Gastrocnemius medialis (tissue), 4 donors: ENCODE data around the gene NGRN. TPM values are rescaled to one million over a fixed set of nuclear protein-coding genes. Genes with fewer than 3 reads are reported as not detected.
"Not testable (repeated sequence)": the region's sequence is repeated elsewhere in the genome, so short reads cannot be mapped to it uniquely, and the experiment has no call there.

Experiments used
- ATAC-seq, 2 donors: fragments of 150-250 bp; one replicate each; pipeline ENCODE4 v1.9.1; 2016
- DNase-seq, 2 donors: peaks; one replicate each; pipeline ENCODE4 v3.0.0-alpha.2; 2019
- H3K27ac ChIP-seq, 4 donors: fragments of 200-600 bp; sonication (generic); 1 replicate in 1 of 4; 2 replicates in 3 of 4; pipeline ENCODE4 v1.5.1; 2016 to 2018; ENCODE audit warnings: mild to moderate bottlenecking in 2 of 4, moderate library complexity in 1 of 4
- H3K27me3 ChIP-seq, 3 donors: fragments of 200-600 bp; sonication (generic) in 2 of 3; 1 replicate in 1 of 3; 2 replicates in 2 of 3; pipeline versions ENCODE4 v1.5.1 to v1.6.0; 2016 to 2019; ENCODE audit warnings: mild to moderate bottlenecking in 1 of 3, moderate library complexity in 1 of 3
- H3K36me3 ChIP-seq, 2 donors: fragments of 200-600 bp; sonication (generic) in 1 of 2; one replicate each; pipeline ENCODE4 v1.5.1; 2017 to 2018
- H3K4me1 ChIP-seq, 2 donors: fragments of 200-600 bp; sonication (generic) in 1 of 2; one replicate each; pipeline ENCODE4 v1.5.1; 2016 to 2017; ENCODE audit warnings: mild to moderate bottlenecking in 2 of 2
- H3K4me3 ChIP-seq, 4 donors: fragments of 200-600 bp; sonication (generic) in 3 of 4; 1 replicate in 1 of 4; 2 replicates in 3 of 4; pipeline ENCODE4 v1.5.1; 2016 to 2019; ENCODE audit warnings: mild to moderate bottlenecking in 2 of 4
- H3K9me3 ChIP-seq, 3 donors: fragments of 200-600 bp; sonication (generic) in 2 of 3; 1 replicate in 1 of 3; 2 replicates in 2 of 3; pipeline ENCODE4 v1.5.1; 2016 to 2019
- CTCF ChIP-seq, 5 experiments: fragments of 450-650 bp in 3 of 5; fragments of 200-600 bp in 2 of 5; sonication (generic) in 2 of 5; IDR thresholded peaks in 4 of 5; conservative IDR thresholded peaks in 1 of 5; 1 replicate in 4 of 5; 2 replicates in 1 of 5; pipeline ENCODE4 v1.5.1; 2016 to 2019; ENCODE audit warnings: antibody characterized with exemption in 5 of 5, mild to moderate bottlenecking in 3 of 5, moderate library complexity in 3 of 5
- POLR2A ChIP-seq, 2 donors: fragments of 450-650 bp; IDR thresholded peaks; one replicate each; pipeline ENCODE4 v1.6.1; 2017; ENCODE audit warnings: antibody characterized with exemption in 2 of 2, mild to moderate bottlenecking in 2 of 2, moderate library complexity in 2 of 2
- in situ Hi-C, 4 donors: fragments of 200-750 bp; cut with MboI; loops; one replicate each; pipeline versions ENCODE4 v1.15.0 to v1.8.0; 2017; ENCODE audit warnings: low sequenced_read_pairs in 4 of 4
- intact Hi-C: fragments of 100-400 bp; cut with DNase I; formaldehyde crosslinking; loops from one replicate; pipeline ENCODE4 v1.15.1; 2023; ENCODE audit warnings: low total_unique reads
- total RNA-seq, 4 donors: library from RNA; depleted of rRNA; stranded (reverse); fragments of >200 nt; gene quantifications; one replicate each; pipeline versions ENCODE4 v1.1.0 to v1.2.3, GENCODE V29; 2016

The NGRN gene
- total RNA-seq, 4 donors from 2014 or later, result 160 to 323 (median 274) TPM

- H3K9me3 ChIP-seq, result no peaks in the 10 kb centered on the region
- DNase-seq (peak; percentile 61 to 75), ATAC-seq (peak; percentile 89 to 91)
- H3K27me3 ChIP-seq, result no peaks in the 10 kb centered on the region
- in situ Hi-C loops, result no loop called here
- peaks cover 56 to 63% of the 10 kb centered on the region in 2 donors for H3K4me1 ChIP-seq
- peak overlapping the region; percentile 89 to 97 (median 92) for H3K27ac ChIP-seq
- intact Hi-C loops, result no loop called here
- peaks cover 0 to 51% of the 10 kb centered on the region in 2 donors for H3K36me3 ChIP-seq
- peak overlapping the region in 2 of 4 donors; percentile 4 to 5 for H3K4me3 ChIP-seq
- peak in 1 of 2 donors; percentile 49 for TF ChIP-seq POLR2A (IDR thresholded peaks at IDR 0.05)
- no peak for TF ChIP-seq CTCF (IDR thresholded peaks at IDR 0.05 in 4 of 5, conservative IDR thresholded peaks at IDR 0.05 in 1 of 5)
Measured at GRCh38 chr15:90270502-90271150, 5.2 kb downstream of the NGRN start.

DNA sequence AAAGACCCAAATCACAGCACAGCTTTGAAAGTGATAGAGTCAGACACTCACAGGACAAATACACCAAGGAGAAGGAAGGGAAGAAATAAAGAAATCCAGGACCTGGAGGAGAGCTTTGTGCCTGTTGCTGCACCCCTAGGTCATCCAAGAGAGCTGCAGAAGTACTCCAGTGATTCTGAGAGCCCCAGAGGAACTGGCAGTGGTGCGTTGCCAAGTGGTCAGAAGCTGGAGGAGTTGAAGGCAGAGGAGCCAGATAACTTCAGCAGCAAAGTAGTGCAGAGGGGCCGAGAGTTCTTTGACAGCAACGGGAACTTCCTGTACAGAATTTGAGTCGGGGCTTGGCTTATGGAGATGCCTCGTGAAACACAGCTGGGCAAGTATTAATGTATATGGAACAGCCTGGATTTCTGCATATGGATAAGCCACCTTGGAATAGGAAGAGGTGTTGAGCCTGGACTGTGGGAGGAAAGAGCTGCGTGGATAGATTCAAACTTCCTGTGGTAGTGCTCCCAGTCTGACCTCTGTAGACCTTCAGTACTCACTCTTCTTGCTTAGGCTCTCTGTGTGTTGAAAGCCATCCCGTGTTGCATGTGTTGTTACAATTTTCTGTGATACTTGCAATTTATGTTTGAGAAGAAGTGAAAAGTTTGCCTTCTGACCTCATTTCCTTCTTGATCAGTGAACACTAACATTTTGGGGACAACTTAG lies 6.1 kb downstream of the NGRN start:
- intact Hi-C loops, result no loop called here
- Histone ChIP-seq H3K4me3 (no peak overlapping the region), H3K36me3 (peaks cover 0 to 51% of the 10 kb centered on the region in 2 donors), H3K9me3 (no peaks in the 10 kb centered on the region), H3K4me1 (peaks cover 54 to 61% of the 10 kb centered on the region in 2 donors), H3K27ac (peak overlapping the region; percentile 89 to 97 (median 92)), H3K27me3 (no peaks in the 10 kb centered on the region)
- DNase-seq (peak in 1 of 2 donors; percentile 36), ATAC-seq (peak; percentile 8 to 19)
- in situ Hi-C loops, result no loop called here
- TF ChIP-seq POLR2A (IDR thresholded peaks at IDR 0.05) (no peak), CTCF (IDR thresholded peaks at IDR 0.05 in 4 of 5, conservative IDR thresholded peaks at IDR 0.05 in 1 of 5) (no peak)

- ATAC-seq, H3K4me3 ChIP-seq, in situ Hi-C loops, intact Hi-C loops, H3K27ac ChIP-seq, H3K27me3 ChIP-seq, H3K9me3 ChIP-seq, H3K4me1 ChIP-seq, DNase-seq: not testable (repeated sequence)
- H3K36me3 ChIP-seq, result peaks cover 0 to 10% of the 10 kb centered on the region in 2 donors
Measured at GRCh38 chr15:90278467-90278866, 13.0 kb downstream of the NGRN start.

DNA sequence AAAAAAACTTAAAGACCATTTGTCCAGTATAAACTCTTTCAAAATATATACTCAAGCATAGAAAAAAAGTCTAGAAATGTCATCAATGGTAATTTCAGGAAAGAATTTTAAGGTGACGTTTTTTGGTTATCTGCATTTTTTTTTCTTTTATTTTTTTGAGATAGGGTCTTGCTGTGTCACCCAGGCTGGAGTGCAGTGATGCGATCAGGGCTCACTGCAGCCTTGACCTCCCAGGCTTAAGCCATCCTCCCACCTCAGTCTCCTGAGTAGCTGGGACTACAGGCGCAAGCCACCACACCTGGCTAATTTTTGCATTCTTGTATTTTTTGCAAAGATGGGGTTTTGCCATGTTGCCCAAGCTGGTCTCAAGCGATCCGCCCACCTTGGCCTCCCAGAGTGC lies 15.3 kb downstream of the NGRN start:
- intact Hi-C loops, H3K4me1 ChIP-seq, H3K9me3 ChIP-seq, H3K4me3 ChIP-seq, H3K36me3 ChIP-seq, H3K27me3 ChIP-seq, in situ Hi-C loops, DNase-seq, ATAC-seq, H3K27ac ChIP-seq: not testable (repeated sequence)

GRCh38 chr15:90281637-90282036 lies 16.2 kb downstream of the NGRN start:
- H3K36me3 ChIP-seq, H3K4me1 ChIP-seq, intact Hi-C loops, in situ Hi-C loops, H3K27ac ChIP-seq, H3K4me3 ChIP-seq, H3K9me3 ChIP-seq, DNase-seq, ATAC-seq, H3K27me3 ChIP-seq: not testable (repeated sequence)

DNA sequence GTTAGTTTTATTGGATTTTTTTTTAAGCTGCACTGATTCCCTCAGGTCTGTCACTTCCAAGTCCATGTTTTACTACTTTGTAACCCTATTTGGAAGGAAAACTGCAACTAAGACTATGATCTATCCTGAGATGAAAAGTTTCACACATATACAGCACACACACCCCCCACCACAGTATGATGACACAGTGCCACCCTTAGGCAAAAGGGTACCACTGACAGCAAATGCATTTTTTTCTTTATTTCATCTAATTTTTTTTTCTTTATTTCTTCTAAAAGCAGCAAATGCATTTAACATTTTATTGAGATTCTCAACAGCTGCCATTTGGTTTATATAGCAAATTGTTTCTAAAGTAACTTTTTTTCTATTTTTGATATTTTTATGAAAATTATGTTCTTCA lies 21.2 kb downstream of the NGRN start:
- DNase-seq (no peak), ATAC-seq (no peak)
- intact Hi-C loops, result no loop called here
- Histone ChIP-seq H3K27ac (no peak overlapping the region), H3K4me1 (no peaks in the 10 kb centered on the region), H3K9me3 (no peaks in the 10 kb centered on the region), H3K27me3 (no peaks in the 10 kb centered on the region), H3K4me3 (no peak overlapping the region), H3K36me3 (no peaks in the 10 kb centered on the region)
- in situ Hi-C loops, result no loop called here
- TF ChIP-seq POLR2A (IDR thresholded peaks at IDR 0.05) (no peak), CTCF (IDR thresholded peaks at IDR 0.05 in 4 of 5, conservative IDR thresholded peaks at IDR 0.05 in 1 of 5) (peak in 1 of 5 experiments; percentile 44)
